HPDE6-E6E7 (cell line): Measurements from ENCODE around the gene PLEKHA3.

Experiments used
- DNase-seq: peaks from one replicate; pipeline ENCODE4 v3.0.0; 2011; ENCODE audit warnings: missing footprints; ENCODE audit errors: extremely low spot score

PLEKHA3 gene

DNA sequence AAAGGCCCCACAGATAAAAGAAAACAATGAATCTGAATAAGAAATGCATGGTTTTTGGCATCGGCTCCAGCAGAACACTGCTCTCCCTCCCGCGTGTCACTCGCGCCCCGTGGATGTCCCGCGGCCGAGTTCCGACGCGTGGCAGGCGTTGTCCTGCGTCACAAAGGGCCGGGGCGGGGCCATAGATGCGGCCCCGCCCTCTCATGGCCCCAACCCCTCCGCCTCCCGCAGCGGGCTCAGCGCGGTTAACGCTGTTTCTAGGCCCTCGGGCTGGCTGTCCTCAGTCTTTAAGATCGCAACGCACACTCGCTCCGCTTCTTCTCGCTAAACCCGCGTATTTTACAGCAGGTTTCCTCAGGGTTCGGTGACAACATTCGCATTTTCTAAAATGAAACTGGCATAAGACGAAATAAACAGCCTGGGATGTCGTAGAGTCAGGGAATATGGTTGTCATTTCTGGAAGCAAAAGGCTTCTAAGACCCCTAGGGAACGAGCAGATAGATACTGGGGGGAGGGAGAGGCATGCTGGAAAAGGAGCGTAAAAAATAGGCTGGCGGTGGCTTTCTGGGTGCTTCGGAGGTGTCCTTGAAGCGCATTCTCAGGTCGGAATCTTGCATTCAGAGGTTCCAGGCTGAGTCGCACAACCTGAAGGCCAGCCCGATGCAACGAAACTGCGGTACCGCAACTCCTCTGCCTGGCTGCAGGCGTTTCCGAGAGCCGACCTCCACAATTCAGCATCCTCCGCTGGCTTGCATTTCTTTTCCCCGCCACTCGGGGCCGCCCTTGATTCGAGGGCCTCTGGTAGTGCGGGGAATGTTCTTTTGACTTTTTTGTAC lies 1.6 kb upstream of the PLEKHA3 start, which contains the start of gene FKBP7:
TSS of gene FKBP7 (minus strand) at position 162 of the 836 bp plus-strand sequence. CDS start at position 61, 101 bp downstream.
- DNase-seq: peak; percentile 64

DNA sequence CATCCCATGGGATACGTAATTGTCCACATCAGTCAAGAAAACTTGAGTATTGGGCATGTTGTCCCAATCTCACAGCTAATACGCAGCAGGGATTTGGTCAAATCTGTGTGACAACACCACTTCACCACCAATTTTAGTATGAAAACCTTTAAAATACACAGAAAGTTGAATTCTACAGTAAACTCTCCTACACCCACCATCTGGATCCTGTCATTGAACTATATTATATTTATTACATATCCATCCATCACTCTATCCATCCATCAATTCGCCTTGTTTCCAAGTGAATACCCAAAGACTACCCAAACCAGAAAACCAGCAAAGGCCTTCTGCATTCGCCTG lies 1.0 kb upstream of the PLEKHA3 start:
- no peak for DNase-seq

DNA sequence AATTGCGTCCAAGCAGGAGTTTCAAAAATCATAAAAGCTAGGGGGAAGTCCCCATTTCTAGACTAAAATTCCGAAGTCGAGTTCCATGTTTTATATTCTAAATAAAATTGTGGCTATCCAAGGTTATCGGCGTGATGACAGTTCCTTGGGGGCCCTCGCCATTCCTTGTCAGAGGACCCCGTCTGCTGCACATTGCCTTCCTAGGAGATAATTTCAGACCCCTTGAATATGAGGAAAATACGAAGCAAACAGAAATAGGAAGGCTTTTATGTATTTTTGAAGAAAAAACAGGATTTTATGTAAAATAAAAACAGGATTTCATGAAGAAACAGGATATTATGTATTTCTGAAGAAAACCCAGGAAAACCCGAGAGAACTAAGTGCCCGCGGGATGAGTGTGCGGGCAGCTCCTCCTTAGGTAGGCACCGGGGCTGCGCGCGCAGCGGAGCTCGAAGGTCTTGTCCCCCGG lies 465 bp upstream of the PLEKHA3 start:
- no peak for DNase-seq

DNA sequence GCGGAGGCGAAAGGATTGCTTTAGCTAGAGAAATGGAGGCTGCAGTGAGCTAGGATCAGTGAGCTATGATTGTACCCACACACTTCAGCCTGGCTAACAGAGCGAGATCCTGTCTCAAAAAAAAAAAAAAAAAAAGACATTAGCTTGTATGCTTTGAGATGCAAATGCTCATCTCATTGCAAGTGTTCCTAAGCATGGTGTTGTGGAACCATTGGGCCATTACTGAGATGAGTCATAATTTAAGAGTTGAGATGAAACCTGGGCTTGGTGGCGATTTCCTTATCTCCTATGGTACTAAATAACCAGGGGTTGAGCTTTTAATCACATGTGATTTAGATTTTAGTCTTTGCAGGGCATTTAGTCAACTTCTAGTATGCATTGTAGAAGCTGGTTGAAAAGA lies 2.2 kb downstream of the PLEKHA3 start:
- DNase-seq: no peak

DNA sequence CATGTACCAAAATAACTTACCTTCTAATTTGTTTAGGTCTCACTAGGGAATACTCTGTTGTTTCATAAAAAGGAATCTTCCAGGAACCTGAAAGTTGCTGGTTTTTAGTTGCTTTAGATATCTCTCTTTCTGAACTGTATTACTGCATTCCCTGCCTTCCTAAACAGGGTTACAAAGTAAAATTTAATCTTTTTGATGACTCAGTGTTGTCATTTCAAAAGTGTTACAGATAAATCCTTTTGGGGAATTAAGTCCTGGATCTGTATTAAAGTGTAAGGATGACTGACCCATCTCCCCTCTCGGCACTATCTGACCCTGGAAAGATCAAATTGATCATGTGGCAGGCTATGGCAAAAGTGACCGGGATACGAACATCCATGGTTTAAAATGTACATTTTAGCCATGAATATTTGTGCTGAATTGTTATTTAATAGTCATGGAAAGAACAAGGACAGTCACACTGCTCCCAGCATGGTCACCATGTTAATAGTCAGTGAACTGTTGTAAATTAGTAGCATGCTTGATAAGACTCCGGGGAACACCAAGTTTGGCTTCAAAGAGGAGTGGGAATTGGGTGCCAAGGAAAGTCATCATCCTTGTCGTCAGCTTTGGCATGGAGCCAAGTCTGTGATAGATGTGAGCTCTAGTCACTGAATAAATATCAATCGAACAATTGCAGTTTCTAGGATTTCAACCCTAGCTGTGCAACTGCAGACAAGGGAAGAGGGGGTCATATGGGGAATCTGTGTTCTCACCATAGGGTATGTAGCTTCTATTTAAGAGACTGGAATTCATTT lies 4.2 kb downstream of the PLEKHA3 start:
- DNase-seq: no peak

DNA sequence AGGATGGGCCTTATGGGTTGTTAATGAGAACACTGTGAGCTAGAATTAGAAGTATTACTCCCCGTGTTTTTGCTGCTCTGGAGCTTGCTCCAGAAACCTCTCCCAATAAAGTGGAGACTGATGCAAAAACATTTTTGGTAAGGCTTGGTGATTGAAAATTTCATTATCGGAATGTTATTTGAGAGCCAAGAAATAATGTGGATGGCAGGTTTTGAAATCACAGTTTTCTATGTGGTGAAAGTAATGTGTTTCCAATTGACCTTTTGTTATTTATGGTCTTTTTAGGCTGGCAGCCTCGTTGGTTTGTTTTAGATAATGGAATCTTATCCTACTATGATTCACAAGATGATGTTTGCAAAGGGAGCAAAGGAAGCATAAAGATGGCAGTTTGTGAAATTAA lies 5.1 kb downstream of the PLEKHA3 start:
- no peak for DNase-seq

DNA sequence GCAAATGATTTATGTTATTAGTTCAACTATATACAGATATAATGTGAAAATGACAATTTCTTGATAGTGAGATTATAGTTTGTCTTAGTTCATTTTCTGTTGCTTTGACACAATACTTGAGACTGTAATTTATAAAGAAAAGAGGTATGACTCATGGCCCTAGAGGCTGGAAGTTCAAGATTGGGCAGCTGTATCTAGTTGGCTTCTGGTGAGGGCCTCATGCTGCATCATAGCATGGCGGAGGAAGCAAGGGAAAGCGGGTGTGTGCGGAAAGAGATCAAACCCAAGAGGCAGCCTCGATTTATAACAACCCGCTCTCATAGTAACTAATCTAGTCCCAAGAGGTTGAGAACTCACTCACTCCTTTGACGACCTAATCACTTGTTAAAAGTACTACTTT lies 11.4 kb downstream of the PLEKHA3 start:
- DNase-seq: no peak

DNA sequence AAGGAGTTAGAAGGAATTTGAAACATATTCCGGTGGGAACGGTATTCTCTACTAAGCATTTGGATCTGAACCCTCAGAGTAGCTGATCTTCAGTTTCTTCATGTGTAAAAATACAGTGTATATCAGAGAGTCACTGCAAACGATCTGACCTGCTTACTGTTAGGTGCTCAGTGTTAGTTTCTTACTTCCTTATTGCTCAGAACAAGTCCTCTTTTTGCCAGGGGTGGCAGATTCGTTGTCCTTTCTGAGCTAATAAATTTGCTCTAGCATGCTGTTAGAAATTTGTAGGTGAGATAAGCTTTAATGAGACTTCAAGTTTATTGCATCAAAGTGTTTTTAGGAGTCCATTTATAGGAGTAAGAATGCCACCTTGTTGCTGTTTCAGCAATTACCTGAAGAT lies 15.8 kb downstream of the PLEKHA3 start:
- no peak for DNase-seq

DNA sequence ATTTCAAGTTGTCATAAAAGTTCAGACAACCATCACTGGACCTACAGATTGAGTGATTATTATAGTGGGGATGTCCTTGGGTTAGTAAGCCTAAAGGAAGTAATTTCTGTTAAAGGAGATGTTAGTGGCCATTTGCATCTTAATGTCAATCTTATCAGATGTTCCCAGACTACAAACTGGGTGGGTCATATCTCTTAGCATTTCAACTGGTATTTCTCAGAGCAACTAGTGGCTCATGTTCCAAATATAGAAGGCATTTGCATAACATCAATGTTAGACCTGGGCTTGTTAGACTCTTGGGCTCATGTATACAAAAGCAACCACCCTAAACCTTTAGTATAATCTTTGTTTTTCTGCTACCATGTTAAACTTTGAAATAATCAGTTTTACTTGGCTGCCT lies 17.9 kb downstream of the PLEKHA3 start:
- no peak for DNase-seq

DNA sequence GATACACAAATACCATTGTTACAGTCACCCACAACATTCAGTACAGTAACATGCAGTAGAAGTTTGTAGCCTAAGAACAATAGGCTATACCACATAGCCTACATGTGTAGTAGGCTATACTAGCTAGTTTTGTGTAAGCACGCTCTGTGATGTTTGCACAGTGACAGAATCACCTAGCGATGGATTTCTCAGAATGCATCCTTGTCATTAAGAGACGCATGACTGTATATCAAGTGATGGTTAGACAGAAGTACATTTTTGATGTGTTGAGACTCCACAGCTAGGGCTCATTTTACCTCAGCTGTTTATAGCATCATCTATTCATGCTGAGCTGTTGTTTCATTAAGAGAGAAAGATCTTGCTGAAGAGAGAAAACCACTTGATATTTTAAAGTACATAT lies 19.4 kb downstream of the PLEKHA3 start:
- DNase-seq: no peak

DNA sequence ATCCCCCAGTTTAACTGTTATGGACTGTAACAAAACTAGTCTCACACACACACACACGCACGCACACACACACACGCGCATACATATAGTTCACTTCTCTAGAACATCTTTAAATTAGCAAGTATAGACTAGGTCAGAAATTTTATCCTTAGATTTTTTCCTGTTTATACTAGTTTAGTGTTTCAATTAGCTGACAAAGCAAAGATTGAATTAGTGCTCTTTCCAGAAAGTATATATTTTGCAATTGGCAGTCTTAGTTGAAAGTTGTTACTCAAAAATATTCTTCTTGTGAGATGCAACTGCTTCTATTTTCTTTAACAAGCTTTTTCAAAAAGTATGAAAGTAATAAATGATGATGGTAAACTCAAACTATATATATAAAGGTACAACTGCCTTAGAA lies 22.5 kb downstream of the PLEKHA3 start:
- DNase-seq: no peak

DNA sequence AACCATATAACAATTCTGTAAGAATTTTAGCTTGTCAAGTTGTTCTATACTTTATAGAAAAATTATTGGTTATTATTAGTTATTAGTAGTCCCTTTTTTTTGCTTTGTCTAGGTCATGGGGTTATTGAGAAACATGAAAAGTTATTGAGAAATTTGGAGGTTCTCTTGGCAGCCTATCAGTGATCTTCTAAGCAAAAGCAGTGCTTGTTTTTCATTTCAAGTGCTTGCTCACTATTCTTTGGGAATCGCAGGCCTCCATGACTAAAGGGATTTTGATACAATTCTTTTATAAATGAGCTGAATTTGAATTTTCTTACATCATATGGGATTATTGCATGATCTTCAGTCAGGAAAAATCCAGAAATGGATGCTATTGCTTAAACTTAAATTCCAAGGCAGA lies 25.8 kb downstream of the PLEKHA3 start:
- no peak for DNase-seq

DNA sequence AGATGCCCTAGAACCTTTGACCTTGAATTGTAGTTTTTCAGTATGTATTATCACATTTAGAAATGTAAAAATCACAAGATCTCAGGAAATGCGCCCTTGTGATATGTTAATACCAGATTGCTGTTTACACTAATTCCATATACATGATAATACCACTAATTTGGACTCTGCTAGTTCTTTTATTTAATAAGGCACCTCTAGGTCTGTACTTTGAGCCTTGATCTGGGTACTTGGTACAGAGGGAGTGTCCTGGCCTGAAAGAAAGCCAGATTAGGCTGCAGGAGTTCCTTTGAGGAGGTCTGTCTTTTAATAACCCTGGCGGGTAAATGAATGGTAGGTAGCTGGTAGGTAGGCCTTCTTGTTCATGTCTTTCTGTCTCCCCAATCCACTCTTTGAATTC lies 26.3 kb downstream of the PLEKHA3 start:
- DNase-seq: no peak

DNA sequence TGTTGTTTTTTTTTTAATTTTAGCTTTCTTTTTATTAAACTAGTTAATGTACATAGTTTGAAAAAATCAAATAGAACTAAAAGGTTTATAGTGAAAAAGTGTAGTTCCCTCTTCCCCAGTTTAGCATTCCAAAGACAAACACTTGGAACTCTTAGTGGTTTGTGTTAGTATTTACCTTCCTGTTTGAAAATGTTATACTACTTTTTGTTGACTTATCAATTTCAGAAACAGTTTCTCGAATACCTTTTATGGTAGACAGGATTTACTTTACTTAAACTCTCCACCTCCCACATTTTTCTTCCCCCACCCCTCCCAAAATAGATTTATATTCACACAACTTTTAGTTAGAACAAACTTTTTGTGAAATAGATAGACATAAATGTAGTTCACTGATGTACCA lies 26.7 kb downstream of the PLEKHA3 start:
- DNase-seq: no peak

DNA sequence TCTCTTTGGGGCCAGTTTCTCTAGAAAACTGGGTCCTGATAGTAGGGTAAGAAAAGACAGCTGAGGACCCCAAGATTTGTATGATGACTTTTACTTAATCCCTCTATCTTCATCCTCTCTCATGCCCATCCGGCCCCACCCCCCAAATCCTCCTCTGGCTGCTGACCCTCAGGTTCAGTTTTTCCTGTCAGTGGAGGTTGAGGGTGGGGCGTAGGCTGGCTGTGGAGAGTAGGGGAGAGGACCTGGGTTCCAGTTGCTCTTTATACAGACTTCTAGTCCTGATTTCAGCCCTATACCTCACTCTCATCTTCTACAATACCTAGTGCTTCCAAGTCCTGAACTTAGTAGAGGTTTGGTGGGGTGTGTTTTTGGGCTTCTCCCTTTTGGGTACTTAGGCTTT lies 28.4 kb downstream of the PLEKHA3 start:
- DNase-seq: no peak

DNA sequence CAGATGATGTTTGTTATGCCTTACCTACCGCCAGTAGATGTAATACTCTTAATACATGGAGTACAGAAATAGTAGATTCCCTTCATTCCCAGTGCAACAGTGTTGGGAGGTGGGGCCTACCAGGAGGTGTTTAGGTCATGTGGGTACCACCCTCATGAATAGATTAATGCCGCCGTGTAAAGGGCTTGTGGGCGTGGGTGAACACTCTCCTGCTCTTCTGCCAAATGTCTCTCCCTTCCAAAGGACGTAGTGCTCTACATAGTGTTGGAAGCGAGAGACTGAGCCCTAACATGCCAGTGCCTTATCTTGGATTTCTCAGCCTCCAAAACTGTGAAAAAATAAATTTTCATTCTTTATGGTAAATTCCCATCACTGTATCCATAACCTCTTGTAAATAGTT lies 30.1 kb downstream of the PLEKHA3 start:
- no peak for DNase-seq

DNA sequence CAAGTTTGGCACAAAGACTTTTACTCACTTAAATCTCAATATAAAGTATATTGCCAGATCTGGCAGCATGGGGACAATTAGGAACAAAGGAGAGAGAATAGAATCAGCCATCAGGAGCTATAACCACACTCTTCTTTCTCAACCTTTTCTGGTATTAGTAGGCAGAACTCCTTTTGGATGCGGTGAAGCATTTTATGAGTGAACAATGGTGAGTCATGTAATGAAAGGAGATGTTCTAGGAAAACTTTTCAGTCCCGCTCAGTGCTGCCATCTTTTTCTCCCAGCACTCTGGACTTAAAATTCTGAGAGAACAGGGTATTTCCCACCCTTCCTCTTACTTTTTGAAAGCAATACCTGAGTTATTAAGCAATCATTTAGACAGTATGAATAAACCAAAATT lies 32.2 kb downstream of the PLEKHA3 start:
- no peak for DNase-seq

DNA sequence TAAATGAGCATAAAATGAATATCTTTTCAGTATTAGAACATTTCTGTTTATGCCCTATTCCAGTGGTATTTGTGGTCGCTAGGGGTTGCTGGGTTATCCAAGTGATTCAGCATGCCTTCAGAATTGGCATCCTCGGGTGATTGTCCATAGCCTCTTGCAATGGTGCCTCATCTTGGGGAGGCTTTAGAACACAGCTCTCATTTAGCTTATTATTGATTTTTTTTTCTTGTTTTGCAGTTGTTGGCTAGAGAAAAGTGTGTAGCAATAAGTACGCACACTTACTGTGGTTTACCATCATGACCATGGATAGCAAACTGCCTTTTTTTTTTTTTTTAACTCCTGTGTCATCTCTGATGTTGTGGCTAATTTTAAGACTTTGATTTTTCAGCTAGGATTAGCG lies 33.6 kb downstream of the PLEKHA3 start:
- no peak for DNase-seq

DNA sequence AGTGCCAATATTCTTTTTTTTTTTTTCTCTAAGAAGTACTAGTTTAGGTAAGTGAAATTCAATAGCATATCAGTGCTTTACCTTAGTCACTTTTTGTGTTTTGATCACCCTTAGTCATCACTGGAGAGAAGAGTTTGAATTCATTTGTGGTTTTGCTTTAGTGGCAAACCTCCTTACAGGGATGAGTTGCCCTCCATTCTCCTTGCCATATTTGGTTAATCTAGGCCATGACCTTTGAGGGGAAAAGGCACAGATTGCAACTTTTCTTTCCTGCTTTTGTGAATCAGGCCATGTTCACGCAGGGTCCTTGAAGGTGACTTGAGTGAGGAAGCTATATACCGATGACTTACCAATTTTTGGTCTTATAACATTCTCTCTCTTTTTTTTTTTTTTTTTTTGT lies 34.4 kb downstream of the PLEKHA3 start:
- DNase-seq: peak; percentile 59

DNA sequence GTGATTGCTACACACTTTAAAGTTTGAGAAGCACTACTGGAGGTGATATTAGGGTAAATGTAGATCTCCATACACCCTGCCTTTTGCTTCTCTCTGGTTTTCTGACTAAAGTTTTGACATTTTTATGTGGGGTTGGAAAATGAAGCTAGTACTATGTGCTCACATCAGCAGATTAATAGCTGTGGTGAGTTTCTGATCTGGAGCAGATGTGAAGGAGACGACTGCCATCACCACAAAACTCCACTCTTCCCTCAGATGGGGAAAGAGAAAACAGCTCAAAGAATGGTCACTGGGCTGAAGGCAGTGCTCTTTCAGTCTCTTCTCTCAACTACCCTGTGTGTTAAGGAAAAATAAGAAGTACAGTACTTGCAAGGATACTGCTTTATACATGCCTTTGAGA lies 37.2 kb downstream of the PLEKHA3 start:
- no peak for DNase-seq

DNA sequence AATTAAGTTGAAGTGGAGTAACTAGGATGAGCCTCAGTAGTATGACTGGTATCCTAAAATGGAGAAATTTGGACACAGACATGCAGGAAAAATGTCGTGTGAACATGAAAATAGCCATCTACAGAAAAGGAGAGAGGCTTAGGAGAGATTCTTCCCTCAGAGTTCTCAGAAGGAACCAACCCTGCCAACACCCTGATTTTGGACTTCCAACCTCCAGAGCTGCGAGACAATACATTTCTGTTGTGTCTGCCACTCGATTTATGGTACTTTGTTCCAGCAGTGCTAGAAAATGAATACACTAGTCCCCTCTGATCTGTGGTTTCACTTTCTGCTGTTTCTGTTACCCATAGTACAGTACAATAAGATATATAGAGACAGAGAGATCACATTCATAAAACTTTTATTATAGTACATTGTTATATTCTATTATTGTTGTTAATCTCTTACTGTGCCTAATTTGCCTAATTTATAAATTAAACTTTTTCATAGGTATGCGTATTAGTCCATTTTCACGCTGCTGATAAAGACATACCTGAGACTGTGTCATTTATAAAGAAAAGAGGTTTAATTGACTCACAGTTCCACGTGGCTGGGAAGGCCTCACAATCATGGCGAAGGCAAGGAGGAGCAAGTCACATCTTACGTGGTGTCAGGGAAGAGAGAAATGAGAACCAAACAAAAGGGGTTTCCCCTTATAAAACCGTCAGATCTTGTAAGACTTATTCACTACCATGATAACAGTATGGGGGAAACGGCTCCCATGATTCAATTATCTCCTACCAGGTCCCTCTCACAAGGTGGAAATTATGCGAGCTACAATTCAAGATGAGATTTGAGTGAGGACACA lies 41.3 kb downstream of the PLEKHA3 start:
- DNase-seq: no peak

DNA sequence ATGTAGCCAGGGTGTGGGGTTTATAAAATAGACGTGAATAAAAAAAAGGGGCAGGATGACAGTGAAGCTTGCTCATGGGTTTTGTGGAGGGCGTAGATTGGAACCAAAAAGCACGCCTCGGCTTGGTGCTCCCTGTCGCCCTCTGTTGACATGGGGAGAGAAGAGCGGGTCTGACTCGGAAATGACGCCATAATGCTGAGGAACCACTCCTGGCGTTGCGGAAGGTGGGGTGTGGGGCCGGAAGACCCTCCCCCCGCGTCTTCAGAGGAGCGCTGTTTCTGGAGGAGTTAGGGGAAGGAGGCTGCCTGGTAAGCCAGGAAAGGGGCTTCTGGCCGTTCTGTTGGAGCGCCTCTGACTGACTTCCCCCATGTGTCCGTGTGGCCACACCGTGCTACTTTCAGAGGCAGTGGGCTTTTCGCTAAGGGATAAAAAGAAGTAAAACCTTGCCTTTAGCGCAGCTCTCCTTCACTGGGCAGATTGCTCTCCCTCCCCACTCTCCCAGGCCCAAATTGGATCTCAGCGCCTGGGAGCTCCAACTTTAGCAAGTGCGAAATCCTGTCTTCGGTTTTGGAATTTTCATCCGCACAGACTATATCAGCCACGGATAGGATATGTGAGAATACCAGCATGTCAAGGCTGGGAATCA lies 42.8 kb downstream of the PLEKHA3 start:
- peak; percentile 53 for DNase-seq
